Astrocyte (in vitro differentiated cells and primary cell): ENCODE measurements around the gene RCOR1. TPM values are rescaled to one million over a fixed set of nuclear protein-coding genes. Genes with fewer than 3 reads are reported as not detected.

ENCODE experiments used
- DNase-seq: peaks from one replicate; pipeline ENCODE4 v3.0.0-alpha.2; 2010; ENCODE audit warnings: low read depth
- FAIRE-seq: peaks from 2 replicates; lab custom pipeline; 2011; peaks lifted over from hg19 to GRCh38; lab: Jason Lieb, UNC
- H2AFZ ChIP-seq: 2 replicates; pipeline ENCODE4 v1.6.0; 2012; ENCODE audit warnings: low read depth, low read length, inconsistent platforms
- H3K27ac ChIP-seq: 2 replicates; pipeline ENCODE4 v1.5.1; 2011; ENCODE audit warnings: low read depth, low read length, inconsistent platforms
- H3K27me3 ChIP-seq: 2 replicates; pipeline ENCODE4 v1.6.0; 2011; ENCODE audit warnings: low read length, inconsistent platforms; ENCODE audit not compliant: insufficient read depth
- H3K36me3 ChIP-seq: 2 replicates; pipeline ENCODE4 v1.5.1; 2011; ENCODE audit warnings: low read length, inconsistent platforms; ENCODE audit not compliant: insufficient read depth
- H3K4me1 ChIP-seq: 2 replicates; pipeline ENCODE4 v1.5.1; 2011; ENCODE audit warnings: low read length, inconsistent platforms; ENCODE audit not compliant: insufficient read depth
- H3K4me2 ChIP-seq: 2 replicates; pipeline ENCODE4 v1.6.0; 2012; ENCODE audit warnings: low read length, inconsistent platforms
- H3K4me3 ChIP-seq: 2 replicates; pipeline ENCODE4 v1.5.1; 2011; ENCODE audit warnings: low read depth, mild to moderate bottlenecking, low read length, inconsistent platforms; ENCODE audit not compliant: insufficient read depth
- H3K79me2 ChIP-seq: 2 replicates; pipeline ENCODE4 v1.6.0; 2012; ENCODE audit warnings: mild to moderate bottlenecking, low read length, inconsistent platforms; ENCODE audit not compliant: insufficient read depth
- H3K9ac ChIP-seq: 2 replicates; pipeline ENCODE4 v1.6.0; 2012; ENCODE audit warnings: mild to moderate bottlenecking, low read length, inconsistent platforms
- H3K9me3 ChIP-seq: 2 replicates; pipeline ENCODE4 v1.5.1; 2012; ENCODE audit warnings: low read depth, mild to moderate bottlenecking, low read length, inconsistent platforms; ENCODE audit not compliant: insufficient read depth
- H4K20me1 ChIP-seq: 2 replicates; pipeline ENCODE4 v1.6.0; 2012; ENCODE audit warnings: low read length, inconsistent platforms; ENCODE audit not compliant: insufficient read depth
- H3K27ac Mint-ChIP-seq: one replicate; pipeline ENCODE4 v1.8.0; 2021; ENCODE audit warnings: mild to moderate bottlenecking, mixed read lengths; ENCODE audit not compliant: unreplicated experiment
- H3K27me3 Mint-ChIP-seq: one replicate; pipeline ENCODE4 v1.8.0; 2021; ENCODE audit warnings: low read depth, mixed read lengths; ENCODE audit not compliant: unreplicated experiment
- H3K36me3 Mint-ChIP-seq: one replicate; pipeline ENCODE4 v1.8.0; 2021; ENCODE audit warnings: low read depth, mixed read lengths; ENCODE audit not compliant: unreplicated experiment
- H3K4me1 Mint-ChIP-seq: one replicate; pipeline ENCODE4 v1.8.0; 2021; ENCODE audit warnings: low read depth, mixed read lengths; ENCODE audit not compliant: unreplicated experiment
- H3K4me3 Mint-ChIP-seq: one replicate; pipeline ENCODE4 v1.8.0; 2021; ENCODE audit warnings: mild to moderate bottlenecking, moderate library complexity, mixed read lengths; ENCODE audit not compliant: unreplicated experiment
- H3K9me3 Mint-ChIP-seq: one replicate; pipeline ENCODE4 v1.8.0; 2021; ENCODE audit warnings: mild to moderate bottlenecking, mixed read lengths; ENCODE audit not compliant: unreplicated experiment
- EZH2 ChIP-seq: IDR thresholded peaks from 2 replicates; pipeline ENCODE4 v1.6.1; 2012; ENCODE audit warnings: mild to moderate bottlenecking, low read length, inconsistent platforms; ENCODE audit not compliant: insufficient read depth
- total RNA-seq: library from RNA; stranded (reverse); gene quantifications from 2 replicates; pipeline ENCODE4 v1.2.1, GENCODE V29; 2021
- TF ChIP-seq, protein P1 (sequence below): IDR thresholded peaks from 2 replicates; pipeline ENCODE4 v1.5.1; 2011; ENCODE audit warnings: low read depth, mild to moderate bottlenecking, inconsistent platforms, low read length, moderate library complexity; ENCODE audit not compliant: insufficient read depth

The RCOR1 gene
- total RNA-seq, 1 donor from 2014 or later: 31.0 TPM

DNA sequence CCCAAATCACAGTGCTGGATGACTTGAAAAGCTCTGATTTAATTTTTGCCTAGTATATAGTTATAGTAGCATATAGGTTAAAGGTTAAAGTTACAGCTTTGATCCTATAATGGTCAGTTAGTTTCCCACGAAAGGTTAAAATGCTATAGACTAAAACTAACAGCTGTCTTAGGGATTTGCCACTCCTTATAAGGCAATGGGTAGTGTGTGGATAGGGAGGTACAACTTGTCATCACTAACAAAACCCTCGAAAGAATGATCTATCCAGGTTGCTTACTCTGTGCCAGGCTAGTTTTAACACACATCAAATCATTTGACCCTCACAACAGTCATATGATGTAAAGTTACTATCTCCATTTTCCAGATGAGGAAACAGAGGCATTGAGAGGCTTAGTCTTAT is 11.7 kb downstream of the RCOR1 start:
- Mint-ChIP-seq H3K36me3 (peaks cover 2% of the 10 kb centered on the region), H3K9me3 (no peaks in the 10 kb centered on the region), H3K4me3 (no peak overlapping the region), H3K27me3 (no peaks in the 10 kb centered on the region), H3K4me1 (peaks cover 12% of the 10 kb centered on the region), H3K27ac (no peak overlapping the region)
- Histone ChIP-seq H4K20me1 (peaks cover 81% of the 10 kb centered on the region), H3K4me2 (no peak overlapping the region), H3K27me3 (no peaks in the 10 kb centered on the region), H2AFZ (no peak overlapping the region), H3K4me3 (no peak overlapping the region), H3K79me2 (peaks cover 93% of the 10 kb centered on the region), H3K9me3 (no peaks in the 10 kb centered on the region), H3K9ac (no peak overlapping the region), H3K4me1 (no peaks in the 10 kb centered on the region), H3K36me3 (no peaks in the 10 kb centered on the region), H3K27ac (no peak overlapping the region)
- no peak for DNase-seq
- no peak for FAIRE-seq
- TF ChIP-seq EZH2: no peak
- TF ChIP-seq, protein P1, sequence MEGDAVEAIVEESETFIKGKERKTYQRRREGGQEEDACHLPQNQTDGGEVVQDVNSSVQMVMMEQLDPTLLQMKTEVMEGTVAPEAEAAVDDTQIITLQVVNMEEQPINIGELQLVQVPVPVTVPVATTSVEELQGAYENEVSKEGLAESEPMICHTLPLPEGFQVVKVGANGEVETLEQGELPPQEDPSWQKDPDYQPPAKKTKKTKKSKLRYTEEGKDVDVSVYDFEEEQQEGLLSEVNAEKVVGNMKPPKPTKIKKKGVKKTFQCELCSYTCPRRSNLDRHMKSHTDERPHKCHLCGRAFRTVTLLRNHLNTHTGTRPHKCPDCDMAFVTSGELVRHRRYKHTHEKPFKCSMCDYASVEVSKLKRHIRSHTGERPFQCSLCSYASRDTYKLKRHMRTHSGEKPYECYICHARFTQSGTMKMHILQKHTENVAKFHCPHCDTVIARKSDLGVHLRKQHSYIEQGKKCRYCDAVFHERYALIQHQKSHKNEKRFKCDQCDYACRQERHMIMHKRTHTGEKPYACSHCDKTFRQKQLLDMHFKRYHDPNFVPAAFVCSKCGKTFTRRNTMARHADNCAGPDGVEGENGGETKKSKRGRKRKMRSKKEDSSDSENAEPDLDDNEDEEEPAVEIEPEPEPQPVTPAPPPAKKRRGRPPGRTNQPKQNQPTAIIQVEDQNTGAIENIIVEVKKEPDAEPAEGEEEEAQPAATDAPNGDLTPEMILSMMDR: no peak

DNA sequence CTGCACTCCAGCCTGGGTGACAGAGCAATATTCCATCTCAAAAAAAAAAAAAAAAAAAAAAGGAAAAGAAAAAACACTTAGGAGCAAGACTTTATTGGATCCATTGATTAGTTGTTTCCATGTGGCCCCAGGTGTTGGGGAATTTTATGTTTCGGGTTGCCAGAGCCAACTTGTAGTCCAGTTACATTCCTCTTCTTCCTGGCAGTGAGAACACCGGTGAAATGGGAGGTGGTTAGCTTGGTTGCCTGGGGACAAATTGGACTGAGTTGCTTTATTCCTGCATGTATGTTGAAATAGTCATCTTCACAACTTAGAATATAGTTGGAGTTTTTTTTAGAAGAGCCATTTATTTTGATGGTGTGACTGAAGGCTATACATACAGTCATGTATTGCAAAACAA is 12.6 kb downstream of the RCOR1 start:
- Histone ChIP-seq H3K9ac (no peak overlapping the region), H3K36me3 (no peaks in the 10 kb centered on the region), H4K20me1 (peaks cover 84% of the 10 kb centered on the region), H3K79me2 (peaks cover 94% of the 10 kb centered on the region), H3K27ac (no peak overlapping the region), H3K9me3 (no peaks in the 10 kb centered on the region), H3K27me3 (no peaks in the 10 kb centered on the region), H2AFZ (no peak overlapping the region), H3K4me2 (no peak overlapping the region), H3K4me3 (no peak overlapping the region), H3K4me1 (no peaks in the 10 kb centered on the region)
- no peak for DNase-seq
- no peak overlapping the region for H3K27ac Mint-ChIP-seq
- FAIRE-seq: no peak
- H3K27me3 Mint-ChIP-seq: no peaks in the 10 kb centered on the region
- H3K4me1 Mint-ChIP-seq: peaks cover 12% of the 10 kb centered on the region
- no peaks in the 10 kb centered on the region for H3K36me3 Mint-ChIP-seq
- TF ChIP-seq, protein P1: no peak
- TF ChIP-seq EZH2: no peak
- no peaks in the 10 kb centered on the region for H3K9me3 Mint-ChIP-seq
- no peak overlapping the region for H3K4me3 Mint-ChIP-seq

GRCh38 chr14:102606296-102606695 is 13.8 kb downstream of the RCOR1 start:
- H3K4me3 Mint-ChIP-seq: no peak overlapping the region
- no peaks in the 10 kb centered on the region for H3K9me3 Mint-ChIP-seq
- Histone ChIP-seq H3K27ac (no peak overlapping the region), H3K79me2 (peaks cover 100% of the 10 kb centered on the region), H2AFZ (no peak overlapping the region), H3K4me3 (no peak overlapping the region), H3K36me3 (no peaks in the 10 kb centered on the region), H3K4me1 (no peaks in the 10 kb centered on the region), H3K9ac (no peak overlapping the region), H4K20me1 (peaks cover 85% of the 10 kb centered on the region), H3K9me3 (no peaks in the 10 kb centered on the region), H3K27me3 (no peaks in the 10 kb centered on the region), H3K4me2 (no peak overlapping the region)
- no peak for FAIRE-seq
- peaks cover 12% of the 10 kb centered on the region for H3K4me1 Mint-ChIP-seq
- no peaks in the 10 kb centered on the region for H3K27me3 Mint-ChIP-seq
- no peak overlapping the region for H3K27ac Mint-ChIP-seq
- H3K36me3 Mint-ChIP-seq: peaks cover 1% of the 10 kb centered on the region
- no peak for DNase-seq
- TF ChIP-seq EZH2: no peak
- TF ChIP-seq, protein P1: no peak
